HG03064 (cell line): ENCODE results near the gene TRAM2.
"Not testable (repeated sequence)": the region's sequence is repeated elsewhere in the genome, so short reads cannot be mapped to it uniquely, and the experiment has no call there.

Experiments used
- ATAC-seq: cut with Tn5 transposase; IDR thresholded peaks from one replicate; pipeline ENCODE4 v1.9.1; 2021; ENCODE audit warnings: low read depth; ENCODE audit not compliant: unreplicated experiment

Gene TRAM2

GRCh38 chr6:52497652-52498408, 79.0 kb downstream of the TRAM2 start:
- peak; percentile 74 for ATAC-seq

- ATAC-seq, result no peak
These were observed 80.2 kb downstream of the TRAM2 start for GRCh38 chr6:52496631-52497030.

GRCh38 chr6:52495922-52496321, 80.9 kb downstream of the TRAM2 start:
- ATAC-seq, result no peak

GRCh38 chr6:52494298-52495072, 82.4 kb downstream of the TRAM2 start:
- ATAC-seq, result no peak

- no peak for ATAC-seq
These were observed 83.2 kb downstream of the TRAM2 start for GRCh38 chr6:52493669-52494068.

GRCh38 chr6:52491203-52492069, 85.4 kb downstream of the TRAM2 start:
- peak; percentile 62 for ATAC-seq

GRCh38 chr6:52489881-52490280, 87.0 kb downstream of the TRAM2 start:
- no peak for ATAC-seq

GRCh38 chr6:52483671-52484003, 93.2 kb downstream of the TRAM2 start:
- ATAC-seq, result no peak

GRCh38 chr6:52482903-52483670, 93.8 kb downstream of the TRAM2 start:
- ATAC-seq, result no peak

- ATAC-seq, result no peak
These were observed 101.6 kb downstream of the TRAM2 start for GRCh38 chr6:52475307-52475706.

GRCh38 chr6:52474173-52474572, 102.7 kb downstream of the TRAM2 start:
- no peak for ATAC-seq

GRCh38 chr6:52461194-52461593, 115.7 kb downstream of the TRAM2 start:
- not testable (repeated sequence) for ATAC-seq

- no peak for ATAC-seq
These were observed 119.8 kb downstream of the TRAM2 start for GRCh38 chr6:52457096-52457495.

GRCh38 chr6:52454556-52454955, 122.3 kb downstream of the TRAM2 start:
- no peak for ATAC-seq
